HG02571 (cell line): ENCODE results near the gene SIAE.

Experiments
- ATAC-seq: cut with Tn5 transposase; IDR thresholded peaks from one replicate; pipeline ENCODE4 v1.9.1; 2021; ENCODE audit warnings: mild to moderate bottlenecking, moderate library complexity; ENCODE audit not compliant: unreplicated experiment

SIAE gene

GRCh38 chr11:124673333-124674167 is at the start of gene SIAE, which contains the start of gene SPA17:
SIAE (minus strand) TSS chr11:124673739; CDS start chr11:124673708, 31 bp downstream.
SPA17 (plus strand) TSS chr11:124673904; CDS start chr11:124675265, 1,361 bp downstream.
- ATAC-seq, result peak; percentile 89

GRCh38 chr11:124722176-124722575 is 48.6 kb upstream of the SIAE start:
- no peak for ATAC-seq

GRCh38 chr11:124719534-124719933 is 46.0 kb upstream of the SIAE start:
- no peak for ATAC-seq

GRCh38 chr11:124718801-124719200 is 45.3 kb upstream of the SIAE start:
- ATAC-seq, result no peak

GRCh38 chr11:124717786-124718651 is 44.5 kb upstream of the SIAE start:
- ATAC-seq, result no peak

GRCh38 chr11:124717421-124717785 is 43.9 kb upstream of the SIAE start:
- ATAC-seq, result no peak

GRCh38 chr11:124716591-124716990 is 43.1 kb upstream of the SIAE start:
- ATAC-seq, result no peak

- ATAC-seq, result no peak
These were observed 38.9 kb upstream of the SIAE start for GRCh38 chr11:124712392-124712791.

- ATAC-seq, result no peak
These were observed 34.3 kb upstream of the SIAE start for GRCh38 chr11:124707829-124708228.

- no peak for ATAC-seq
These were observed 26.5 kb upstream of the SIAE start for GRCh38 chr11:124700028-124700427.

GRCh38 chr11:124699547-124699946 is 26.0 kb upstream of the SIAE start:
- ATAC-seq, result no peak

- no peak for ATAC-seq
These were observed 19.6 kb upstream of the SIAE start for GRCh38 chr11:124693142-124693541.

- ATAC-seq, result no peak
These were observed 8.9 kb upstream of the SIAE start for GRCh38 chr11:124682443-124682842.

- ATAC-seq, result no peak
These were observed 7.9 kb upstream of the SIAE start for GRCh38 chr11:124681421-124681820.

- ATAC-seq, result no peak
These were observed 4.9 kb upstream of the SIAE start for GRCh38 chr11:124678416-124678815.

GRCh38 chr11:124676386-124676785 is 2.8 kb upstream of the SIAE start:
- no peak for ATAC-seq

GRCh38 chr11:124674571-124674970 is 1.0 kb upstream of the SIAE start:
- no peak for ATAC-seq

GRCh38 chr11:124674168-124674517 is 604 bp upstream of the SIAE start:
- ATAC-seq, result no peak

GRCh38 chr11:124672536-124673215 is 863 bp downstream of the SIAE start:
- no peak for ATAC-seq

- ATAC-seq, result no peak
These were observed 2.8 kb downstream of the SIAE start for GRCh38 chr11:124670732-124671131.

GRCh38 chr11:124669193-124669592 is 4.3 kb downstream of the SIAE start:
- ATAC-seq, result no peak
